Measurements from ENCODE around the gene NYAP2. TPM values are rescaled to one million over a fixed set of nuclear protein-coding genes. Genes with fewer than 3 reads are reported as not detected.
A peak's percentile ranks its signal among the peaks of the same experiment; 100 is the strongest.

The NYAP2 gene
- total RNA-seq, 1 donor from 2014 or later: 0.07 TPM

- H3K27me3 Mint-ChIP-seq (ENCODE audit: insufficient read depth, low read depth): peaks cover 3% of the 10 kb centered on the region
- no peak overlapping the region for H3K9ac ChIP-seq
Measured at GRCh38 chr2:225556461-225556860, 157.0 kb downstream of the NYAP2 start.

GRCh38 chr2:225558399-225559071 is 159.0 kb downstream of the NYAP2 start:
- H3K9me3 ChIP-seq (ENCODE audit: low read depth): no peaks in the 10 kb centered on the region
- no peaks in the 10 kb centered on the region for H3F3A ChIP-seq (ENCODE audit: low read depth)
- no peak overlapping the region for H3K4me2 ChIP-seq
- peaks cover 4% of the 10 kb centered on the region for H3K4me1 ChIP-seq
- Mint-ChIP-seq H3K27me3 (ENCODE audit: insufficient read depth, low read depth) (peaks cover 3% of the 10 kb centered on the region), H3K36me3 (no peaks in the 10 kb centered on the region), H3K9me3 (no peaks in the 10 kb centered on the region), H3K27ac (no peak overlapping the region), H3K4me1 (peaks cover 8% of the 10 kb centered on the region), H3K4me3 (no peak overlapping the region)
- no peaks in the 10 kb centered on the region for H3K36me3 ChIP-seq
- H3K9ac ChIP-seq: no peak overlapping the region
- H3K4me3 ChIP-seq: no peak overlapping the region
- H3K79me2 ChIP-seq (ENCODE audit: low read depth): no peaks in the 10 kb centered on the region
- peak overlapping the region; percentile 21 for H2AFZ ChIP-seq (replicated peaks)
- DNase-seq (ENCODE audit: low spot score): no peak
- H3K27me3 ChIP-seq: no peaks in the 10 kb centered on the region
- no peak overlapping the region for H3K27ac ChIP-seq
- TF ChIP-seq EZH2phosphoT487 (IDR thresholded peaks at IDR 0.05) (no peak), CTCF (IDR thresholded peaks at IDR 0.05) (no peak), EZH2 (IDR thresholded peaks at IDR 0.05) (no peak)
- no peaks in the 10 kb centered on the region for H4K20me1 ChIP-seq (ENCODE audit: low read depth)

More at GRCh38 chr2:225556461-225556860, 157.0 kb downstream of the NYAP2 start:
- Mint-ChIP-seq H3K36me3 (no peaks in the 10 kb centered on the region), H3K4me1 (no peaks in the 10 kb centered on the region), H3K27ac (no peak overlapping the region), H3K4me3 (no peak overlapping the region), H3K9me3 (no peaks in the 10 kb centered on the region)
- Histone ChIP-seq H3F3A (ENCODE audit: low read depth) (no peaks in the 10 kb centered on the region), H3K27ac (no peak overlapping the region), H3K4me3 (no peak overlapping the region), H3K27me3 (no peaks in the 10 kb centered on the region), H3K36me3 (no peaks in the 10 kb centered on the region), H3K79me2 (ENCODE audit: low read depth) (no peaks in the 10 kb centered on the region), H2AFZ (replicated peaks) (no peak overlapping the region), H4K20me1 (ENCODE audit: low read depth) (no peaks in the 10 kb centered on the region), H3K4me2 (no peak overlapping the region), H3K9me3 (ENCODE audit: low read depth) (no peaks in the 10 kb centered on the region), H3K4me1 (no peaks in the 10 kb centered on the region)
- TF ChIP-seq EZH2 (IDR thresholded peaks at IDR 0.05): no peak
- peak; percentile 43 for TF ChIP-seq CTCF (IDR thresholded peaks at IDR 0.05)
- no peak for TF ChIP-seq EZH2phosphoT487 (IDR thresholded peaks at IDR 0.05)
- no peak for DNase-seq (ENCODE audit: low spot score)

GRCh38 chr2:225559072-225559415 is 159.5 kb downstream of the NYAP2 start:
- TF ChIP-seq EZH2phosphoT487 (IDR thresholded peaks at IDR 0.05) (no peak), CTCF (IDR thresholded peaks at IDR 0.05) (no peak), EZH2 (IDR thresholded peaks at IDR 0.05) (no peak)
- Mint-ChIP-seq H3K27me3 (ENCODE audit: insufficient read depth, low read depth) (peaks cover 3% of the 10 kb centered on the region), H3K4me1 (peaks cover 8% of the 10 kb centered on the region), H3K4me3 (no peak overlapping the region), H3K36me3 (no peaks in the 10 kb centered on the region), H3K9me3 (no peaks in the 10 kb centered on the region), H3K27ac (no peak overlapping the region)
- no peaks in the 10 kb centered on the region for H3K9me3 ChIP-seq (ENCODE audit: low read depth)
- no peaks in the 10 kb centered on the region for H3K79me2 ChIP-seq (ENCODE audit: low read depth)
- no peak overlapping the region for H3K9ac ChIP-seq
- DNase-seq (ENCODE audit: low spot score): no peak
- H2AFZ ChIP-seq (replicated peaks): no peak overlapping the region
- no peaks in the 10 kb centered on the region for H3K36me3 ChIP-seq
- no peak overlapping the region for H3K4me2 ChIP-seq
- no peak overlapping the region for H3K4me3 ChIP-seq
- H3K4me1 ChIP-seq: peaks cover 4% of the 10 kb centered on the region
- H3K27me3 ChIP-seq: no peaks in the 10 kb centered on the region
- no peak overlapping the region for H3K27ac ChIP-seq
- H4K20me1 ChIP-seq (ENCODE audit: low read depth): no peaks in the 10 kb centered on the region
- no peaks in the 10 kb centered on the region for H3F3A ChIP-seq (ENCODE audit: low read depth)
